ENCODE data around the gene STIP1.
A peak's percentile ranks its signal among the peaks of the same experiment; 100 is the strongest.

STIP1 gene

GRCh38 chr11:64224891-64225607 lies 39.1 kb downstream of the STIP1 start:
- no peak for DNase-seq

GRCh38 chr11:64225608-64226506 lies 39.9 kb downstream of the STIP1 start, which contains the start of the genes NUDT22 and TRPT1:
NUDT22 (plus strand) TSS chr11:64226274; CDS start chr11:64226653, 379 bp downstream.
TRPT1 (minus strand) TSS chr11:64226186; CDS start chr11:64225860, 326 bp downstream.
- DNase-seq = peak; percentile 84

- no peak for DNase-seq
Observed at GRCh38 chr11:64226507-64227051, 40.6 kb downstream of the STIP1 start.

GRCh38 chr11:64227405-64227956 lies 41.5 kb downstream of the STIP1 start:
- no peak for DNase-seq

GRCh38 chr11:64229090-64229743 lies 43.2 kb downstream of the STIP1 start:
- DNase-seq = no peak

- no peak for DNase-seq
Observed at GRCh38 chr11:64229744-64230170, 43.8 kb downstream of the STIP1 start.

GRCh38 chr11:64230171-64230984 lies 44.4 kb downstream of the STIP1 start, which contains the start of gene DNAJC4:
DNAJC4 (plus strand) TSS chr11:64230548; CDS start chr11:64230855, 307 bp downstream.
- DNase-seq = peak; percentile 87

GRCh38 chr11:64230985-64231365 lies 45.0 kb downstream of the STIP1 start:
- DNase-seq = peak; percentile 22

GRCh38 chr11:64231546-64231945 lies 45.6 kb downstream of the STIP1 start:
- no peak for DNase-seq

GRCh38 chr11:64232182-64232966 lies 46.4 kb downstream of the STIP1 start:
- DNase-seq = no peak

- DNase-seq = no peak
Observed at GRCh38 chr11:64232967-64233315, 47.0 kb downstream of the STIP1 start.

- peak; percentile 34 for DNase-seq
Observed at GRCh38 chr11:64233913-64234586, 48.1 kb downstream of the STIP1 start, which contains the start of gene VEGFB. VEGFB (plus strand) TSS chr11:64234584; CDS start chr11:64234834, 250 bp downstream.

- DNase-seq = no peak
Observed at GRCh38 chr11:64234647-64235379, 48.8 kb downstream of the STIP1 start.

- DNase-seq = no peak
Observed at GRCh38 chr11:64235437-64236161, 49.6 kb downstream of the STIP1 start.

GRCh38 chr11:64237484-64237951 lies 51.5 kb downstream of the STIP1 start:
- DNase-seq = no peak

- no peak for DNase-seq
Observed at GRCh38 chr11:64238076-64238475, 52.1 kb downstream of the STIP1 start.

GRCh38 chr11:64238999-64239398 lies 53.0 kb downstream of the STIP1 start:
- no peak for DNase-seq

- no peak for DNase-seq
Observed at GRCh38 chr11:64239662-64240434, 53.9 kb downstream of the STIP1 start.
